GM04503 (cell line): Measurements from ENCODE around the gene RAB26.
"Not testable (repeated sequence)": the region's sequence is repeated elsewhere in the genome, so short reads cannot be mapped to it uniquely, and the experiment has no call there.

Source experiments
- DNase-seq: peaks from one replicate; pipeline ENCODE4 v3.0.0-alpha.2; 2012; ENCODE audit warnings: low read depth

RAB26 gene

DNA sequence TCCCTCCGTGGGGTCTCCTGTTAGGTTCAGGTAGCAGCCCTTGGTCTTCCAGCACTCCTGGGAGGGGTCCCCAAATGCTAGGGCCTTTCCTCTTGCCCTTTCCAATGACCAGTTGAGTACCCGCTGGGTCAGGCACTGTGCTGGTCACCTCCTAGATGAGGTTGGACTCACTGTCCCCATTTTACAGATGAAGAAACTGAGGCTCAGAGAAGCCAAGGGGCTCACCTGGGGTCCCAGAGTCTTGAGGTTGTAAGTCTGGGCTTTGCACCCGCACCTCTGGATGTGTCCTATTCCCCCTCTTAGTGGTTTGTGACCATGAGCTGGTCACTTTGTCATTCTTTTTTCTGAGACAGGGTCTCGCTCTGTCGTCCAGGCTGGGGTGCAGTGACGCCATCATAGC lies 49.3 kb downstream of the RAB26 start:
- DNase-seq, result no peak

- no peak for DNase-seq
These were observed 49.9 kb downstream of the RAB26 start for GRCh38 chr16:2198283-2198682.

GRCh38 chr16:2199095-2199494 lies 50.7 kb downstream of the RAB26 start:
- DNase-seq, result no peak

DNA sequence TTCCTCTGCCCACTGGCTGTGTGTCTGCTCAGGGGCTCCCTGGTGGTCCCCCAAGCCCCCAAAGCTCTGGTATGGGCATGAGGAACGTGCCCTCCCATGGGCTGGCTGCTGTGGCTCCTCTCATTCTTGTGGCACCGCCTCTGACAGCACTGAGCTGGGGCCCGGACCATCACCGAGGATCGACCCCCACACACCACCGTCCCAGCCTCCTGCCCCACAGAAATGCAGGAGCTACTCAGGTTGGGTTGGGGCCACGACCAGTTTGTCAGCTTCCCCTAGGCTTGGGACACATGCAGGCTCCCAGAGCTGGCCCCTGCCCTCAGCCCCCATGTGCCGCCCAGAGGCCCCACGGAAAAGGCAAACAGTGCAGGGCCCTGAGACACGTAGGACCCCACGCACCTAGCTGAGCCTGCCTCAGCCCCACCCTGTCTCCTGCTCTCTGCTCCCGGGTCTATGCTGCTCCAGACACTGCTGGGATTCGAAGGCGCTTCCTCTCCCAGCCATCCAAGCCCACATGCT lies 51.3 kb downstream of the RAB26 start:
- no peak for DNase-seq

DNA sequence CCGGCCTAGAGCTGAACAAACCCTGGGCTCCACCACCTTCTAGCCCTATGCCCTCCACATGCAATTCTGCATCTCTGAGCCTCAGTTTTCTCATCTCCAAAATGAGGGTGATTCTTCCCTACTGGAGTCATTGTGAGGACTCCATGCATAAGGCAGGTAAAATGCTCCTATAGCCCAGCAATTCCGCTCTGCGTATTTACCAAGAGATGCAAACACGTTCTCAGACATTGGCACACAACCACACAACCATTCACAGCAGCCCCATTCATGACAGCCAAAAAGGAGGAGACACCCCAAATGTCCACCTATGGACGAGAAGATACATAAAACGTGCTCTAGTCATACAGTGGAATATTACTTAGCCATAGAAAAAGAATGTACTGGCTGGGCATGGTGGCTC lies 51.9 kb downstream of the RAB26 start:
- no peak for DNase-seq

DNA sequence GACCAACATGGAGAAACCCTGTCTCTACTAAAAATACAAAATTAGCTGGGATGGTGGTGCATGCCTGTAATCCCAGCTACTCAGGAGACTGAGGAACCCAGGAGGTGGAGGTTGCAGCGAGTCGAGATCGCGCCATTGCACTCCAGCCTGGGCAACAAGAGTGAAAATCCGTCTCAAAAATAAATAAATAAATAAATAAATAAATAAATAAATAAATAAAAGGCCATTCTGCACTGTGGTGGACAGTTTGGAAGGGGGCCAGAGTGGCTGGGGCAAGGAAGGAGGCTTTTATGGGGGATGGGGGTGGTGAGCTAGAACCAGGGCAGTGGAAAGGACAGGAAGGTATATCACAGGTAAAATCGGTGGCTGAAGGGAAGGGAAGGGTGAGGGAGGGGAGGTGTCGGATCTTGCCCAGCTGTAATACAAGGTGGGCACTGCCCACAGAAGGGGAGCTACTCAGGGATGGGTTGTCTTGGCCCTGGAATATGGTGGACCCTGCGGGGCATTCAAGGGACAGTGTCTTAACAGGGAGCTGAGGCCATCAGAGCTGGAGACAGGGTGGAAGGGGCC lies 54.8 kb downstream of the RAB26 start:
- not testable (repeated sequence) for DNase-seq
